Fibroblast of skin of right quadriceps (primary cell): ENCODE measurements around the gene PARD3.
A peak's percentile ranks its signal among the peaks of the same experiment; 100 is the strongest.
"Not testable (repeated sequence)": the region's sequence is repeated elsewhere in the genome, so short reads cannot be mapped to it uniquely, and the experiment has no call there.

Experiments used
- DNase-seq: peaks from one replicate; pipeline ENCODE4 v3.0.0-alpha.2; 2013

PARD3 gene

DNA sequence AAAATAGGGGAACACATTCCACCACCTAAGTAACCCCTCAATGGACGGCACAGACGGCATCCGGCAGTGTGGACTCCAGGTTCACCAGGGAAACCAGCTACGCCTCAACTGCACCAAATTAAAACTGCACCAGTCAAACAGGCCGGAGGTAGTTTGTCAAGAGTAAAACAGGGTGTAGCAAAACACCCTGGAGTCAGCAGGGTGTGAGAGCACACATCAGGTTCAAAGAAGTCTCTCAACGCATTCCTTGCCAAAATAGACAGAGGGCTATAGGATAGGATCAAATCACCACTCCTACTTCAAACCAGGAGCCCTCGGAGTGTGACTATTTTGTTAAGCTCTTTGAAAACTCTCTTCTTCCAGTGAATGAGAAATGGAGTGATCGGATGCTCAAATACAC is 135.9 kb downstream of the PARD3 start:
- DNase-seq, result no peak

DNA sequence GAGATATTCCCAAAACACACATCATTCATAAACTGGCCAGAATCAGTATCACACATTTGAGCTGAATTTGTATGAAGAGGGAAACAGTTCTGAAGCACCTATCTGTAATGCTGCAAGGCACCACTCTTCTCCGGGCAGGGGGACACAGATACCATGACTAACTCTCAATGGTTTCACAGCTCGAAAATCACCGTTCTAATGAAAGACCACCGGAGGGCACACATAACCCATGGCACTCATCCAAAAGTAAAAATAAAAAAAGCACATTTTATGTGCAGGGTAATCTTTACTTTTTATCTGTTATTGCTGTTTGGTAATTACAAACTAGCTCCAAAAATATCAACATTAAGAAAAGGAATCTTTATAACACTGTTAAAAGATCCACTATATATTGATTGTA is 137.5 kb downstream of the PARD3 start:
- no peak for DNase-seq

DNA sequence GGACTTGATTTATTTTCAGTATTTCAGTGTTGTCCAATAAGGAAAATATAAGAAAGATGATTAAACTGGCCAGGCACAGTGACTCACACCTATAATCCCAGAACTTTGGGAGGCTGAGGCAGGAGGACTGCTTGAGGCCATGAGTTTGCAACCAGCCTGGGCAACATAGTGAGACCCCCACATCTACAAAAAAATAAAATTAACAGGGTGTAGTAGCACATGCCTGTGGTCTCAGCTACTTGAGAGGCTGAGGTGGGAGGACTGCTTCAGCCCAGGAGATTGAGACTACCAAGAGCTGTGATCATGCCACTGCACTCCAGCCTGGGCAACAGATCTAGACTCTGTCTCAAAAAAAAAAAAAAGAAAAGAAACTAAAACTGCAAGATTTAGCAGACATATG is 138.0 kb downstream of the PARD3 start:
- no peak for DNase-seq

DNA sequence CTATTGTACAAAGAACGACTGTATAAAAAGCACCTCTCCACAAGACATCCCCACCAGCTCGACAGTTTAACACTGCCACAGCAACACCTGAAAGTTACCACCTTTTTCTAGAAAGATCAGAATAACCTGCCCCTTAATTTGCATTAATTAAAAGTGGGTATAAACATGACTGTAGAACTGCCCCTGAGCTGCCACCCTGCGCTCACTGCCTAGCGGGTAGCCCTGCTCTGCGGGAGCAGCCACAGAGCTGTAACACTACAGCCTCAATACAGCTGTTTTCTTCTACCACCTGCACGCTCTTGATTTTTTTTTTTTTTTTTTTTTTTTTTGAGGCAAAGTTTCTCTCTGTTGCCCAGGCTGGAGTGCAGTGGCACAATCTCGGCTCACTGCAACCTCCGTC is 140.9 kb downstream of the PARD3 start:
- no peak for DNase-seq

DNA sequence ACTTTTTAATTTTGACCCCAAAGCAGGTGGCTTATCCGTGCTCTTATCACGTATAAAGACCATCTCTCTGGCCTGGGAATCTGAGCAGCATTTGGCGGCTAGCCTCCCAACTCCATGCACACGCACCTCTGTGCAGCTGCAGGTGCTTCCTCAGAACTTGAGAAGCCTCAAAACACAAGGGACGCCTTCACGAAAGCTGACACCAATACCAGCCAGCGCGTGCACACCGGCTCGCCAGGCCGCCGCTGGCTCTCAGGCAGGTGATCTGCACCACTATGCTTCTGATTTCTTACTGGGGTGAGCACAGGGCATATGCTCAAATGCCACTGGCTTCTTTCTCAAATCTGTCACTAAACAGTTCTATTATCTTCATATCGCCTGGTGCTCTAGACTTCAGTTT is 145.0 kb downstream of the PARD3 start:
- DNase-seq, result no peak

DNA sequence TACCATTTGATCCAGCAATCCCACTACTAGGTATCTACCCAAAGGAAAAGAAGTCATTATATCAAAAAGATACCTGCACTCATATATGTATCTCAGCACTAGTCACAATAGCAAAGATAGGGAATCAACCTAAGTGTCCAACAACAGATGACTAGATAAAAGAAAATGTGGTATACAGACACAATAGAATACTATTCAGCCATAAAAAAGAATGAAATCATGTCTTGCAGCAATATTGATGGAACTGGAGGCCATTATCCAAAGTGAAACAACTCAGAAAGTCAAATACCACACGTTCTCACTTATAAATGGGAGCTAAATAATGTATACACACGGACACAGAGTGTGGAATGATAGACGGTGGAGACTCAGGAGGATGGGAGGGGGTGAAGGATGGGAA is 146.0 kb downstream of the PARD3 start:
- DNase-seq, result no peak

DNA sequence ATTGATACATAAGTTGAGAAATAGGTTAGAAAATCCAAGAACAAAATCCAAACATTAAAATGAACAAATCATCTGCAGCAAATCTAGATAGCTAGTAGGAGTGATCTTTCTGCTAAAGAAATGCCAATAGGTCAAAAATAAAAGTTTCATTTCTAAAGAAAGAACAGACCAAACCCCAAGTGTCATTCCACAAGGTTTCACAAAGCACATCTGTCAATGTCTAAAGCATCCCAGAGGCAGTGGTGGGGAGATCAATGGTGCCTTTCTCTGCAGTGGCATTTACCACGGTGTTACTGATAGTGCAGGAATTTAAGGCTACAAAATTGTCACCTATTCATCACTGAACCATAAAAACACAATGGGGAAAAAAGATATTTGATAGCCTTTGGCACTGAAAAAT is 147.9 kb downstream of the PARD3 start:
- no peak for DNase-seq

DNA sequence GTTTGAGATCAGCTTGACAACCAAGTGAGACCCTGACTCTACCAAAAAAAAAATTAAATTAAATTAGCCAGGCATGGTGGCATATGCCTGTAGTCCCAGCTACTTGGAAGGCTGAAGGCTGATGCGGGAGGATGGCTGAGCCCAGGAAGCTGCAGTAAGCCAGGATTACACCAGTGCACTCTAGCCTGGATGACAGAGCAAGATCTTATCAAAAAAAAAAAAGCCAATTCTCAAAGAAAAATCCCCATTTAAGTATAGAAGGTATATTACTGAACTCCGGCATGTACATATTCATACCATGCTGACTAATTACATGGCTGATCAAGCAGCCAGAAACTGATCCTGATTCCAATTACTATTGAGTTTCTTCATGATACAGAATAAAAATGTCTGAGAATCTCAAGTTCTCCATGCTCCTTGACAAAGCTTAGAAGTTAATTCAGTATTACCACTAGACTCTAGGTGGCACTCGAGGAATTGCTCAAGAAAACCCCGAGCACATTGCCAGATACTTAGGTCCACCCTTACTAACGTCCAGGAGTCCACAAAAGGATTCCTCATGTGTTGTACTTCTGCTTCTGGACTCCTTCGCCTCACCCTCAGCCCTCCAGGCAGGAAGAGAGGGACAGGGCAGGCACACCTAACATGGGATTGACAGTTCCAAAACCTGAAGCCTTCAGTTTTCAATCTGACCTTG is 148.9 kb downstream of the PARD3 start:
- peak; percentile 86 for DNase-seq

DNA sequence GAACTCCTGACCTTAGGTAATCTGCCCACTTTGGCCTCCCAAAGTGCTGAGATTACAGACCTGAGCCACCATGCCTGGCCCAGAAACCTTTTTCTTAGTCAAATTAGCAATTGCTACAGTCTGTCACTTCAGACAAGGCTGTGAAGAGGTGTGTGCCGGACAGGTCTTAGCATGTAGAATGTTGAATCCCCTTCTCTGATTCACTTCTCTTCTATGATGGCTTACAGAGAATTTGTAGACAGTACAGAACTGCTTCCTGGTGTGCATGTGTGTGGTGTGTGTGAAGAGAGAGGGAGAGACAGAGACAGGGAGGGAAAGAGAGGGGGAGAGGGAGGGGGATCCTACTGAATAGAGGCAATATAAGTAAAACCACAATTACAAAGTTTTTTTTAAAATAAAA is 150.4 kb downstream of the PARD3 start:
- no peak for DNase-seq

DNA sequence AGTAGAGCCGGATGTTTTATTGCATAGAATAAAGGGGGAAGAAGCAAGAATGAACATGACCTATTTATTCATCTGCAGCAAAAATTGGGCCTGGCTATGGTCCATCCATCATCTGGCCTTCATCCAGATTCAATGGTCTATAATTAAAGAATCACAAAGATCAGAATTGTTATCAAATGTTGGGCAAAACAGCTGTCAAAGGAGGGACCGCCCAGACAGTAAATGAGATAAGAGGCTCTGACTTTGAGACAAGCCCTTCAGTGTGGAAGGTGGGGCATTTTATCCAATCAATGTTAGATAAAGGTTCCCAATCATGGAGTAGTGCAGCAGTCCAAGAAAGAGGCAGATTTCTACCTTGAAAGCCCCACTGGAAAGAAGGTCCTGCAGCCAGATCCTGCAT is 153.5 kb downstream of the PARD3 start:
- DNase-seq, result no peak

DNA sequence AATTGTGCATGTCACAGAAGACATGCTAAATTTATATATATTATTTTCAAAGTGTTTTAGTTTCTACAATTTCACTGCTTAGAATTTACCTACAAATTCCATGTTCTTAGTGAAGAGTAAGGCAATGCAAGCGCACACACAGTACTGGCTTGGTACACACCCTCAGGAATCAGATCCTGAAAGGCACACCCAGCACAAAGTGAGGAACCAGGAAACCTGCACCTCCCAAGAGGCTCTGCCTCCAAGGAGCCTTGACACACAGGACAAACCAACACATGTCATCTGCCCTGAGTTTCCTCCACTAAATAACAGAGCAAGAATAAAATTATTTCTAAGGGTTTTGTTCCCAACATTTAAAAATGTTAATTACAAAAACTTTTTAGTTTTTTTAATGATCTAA is 156.2 kb downstream of the PARD3 start:
- no peak for DNase-seq

DNA sequence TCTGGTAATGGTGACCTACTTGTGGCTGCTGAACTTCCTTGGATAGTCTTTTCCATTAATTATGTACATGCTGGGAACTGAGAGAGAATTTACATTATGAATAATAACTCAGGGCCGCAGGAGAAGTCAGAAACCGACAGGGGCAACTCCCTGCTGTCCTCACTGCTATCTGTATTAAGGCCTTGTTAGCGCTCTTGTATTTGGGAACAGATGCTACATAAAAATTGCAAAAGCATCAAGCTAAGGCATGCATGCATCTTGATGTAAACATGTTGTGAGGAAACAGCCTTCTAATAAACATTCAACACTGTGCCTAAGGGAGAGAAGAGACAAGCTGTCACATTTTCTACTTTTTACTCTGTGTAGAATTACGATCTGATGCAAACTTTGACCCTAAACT is 158.4 kb downstream of the PARD3 start:
- no peak for DNase-seq

DNA sequence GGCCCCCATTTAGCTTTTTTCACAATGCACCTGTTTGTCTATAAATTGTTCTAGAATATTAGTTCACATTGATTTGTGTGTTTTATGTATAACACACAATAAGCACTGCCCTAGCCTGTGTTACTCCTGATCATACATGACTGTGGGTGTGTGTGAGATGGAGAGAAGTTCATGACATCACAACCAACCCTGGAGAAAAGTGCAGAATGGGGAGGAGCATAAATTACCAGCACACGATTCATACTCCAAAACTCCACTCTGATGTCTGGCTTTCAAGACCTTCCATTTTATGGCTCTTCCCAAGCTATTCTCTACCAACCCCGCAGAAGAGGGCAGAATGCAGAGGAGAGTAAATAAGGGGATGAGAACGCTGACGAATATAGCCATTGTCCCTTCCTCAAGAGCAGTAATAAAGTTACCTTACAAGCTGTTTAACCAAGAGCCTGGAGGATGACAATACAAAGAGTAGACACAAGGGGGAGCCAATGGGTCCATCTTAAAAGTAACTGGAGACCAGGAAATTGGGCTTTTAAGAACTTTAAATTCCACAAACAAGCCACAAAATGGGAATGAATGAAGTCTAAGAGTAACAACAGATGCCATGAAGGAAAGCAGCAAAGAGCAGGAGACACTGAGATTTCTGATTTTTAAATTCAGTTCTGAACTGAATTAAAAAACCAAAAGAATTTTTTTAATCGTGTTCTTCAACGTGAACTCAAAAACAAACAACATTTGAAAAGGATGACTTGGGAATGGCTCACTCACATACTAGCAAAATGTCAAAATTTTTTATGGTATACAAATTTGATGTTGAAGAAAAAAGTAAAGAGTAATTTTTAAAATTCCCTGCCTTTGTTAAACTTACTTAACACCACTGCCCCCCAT is 159.6 kb downstream of the PARD3 start:
- DNase-seq, result peak; percentile 68

DNA sequence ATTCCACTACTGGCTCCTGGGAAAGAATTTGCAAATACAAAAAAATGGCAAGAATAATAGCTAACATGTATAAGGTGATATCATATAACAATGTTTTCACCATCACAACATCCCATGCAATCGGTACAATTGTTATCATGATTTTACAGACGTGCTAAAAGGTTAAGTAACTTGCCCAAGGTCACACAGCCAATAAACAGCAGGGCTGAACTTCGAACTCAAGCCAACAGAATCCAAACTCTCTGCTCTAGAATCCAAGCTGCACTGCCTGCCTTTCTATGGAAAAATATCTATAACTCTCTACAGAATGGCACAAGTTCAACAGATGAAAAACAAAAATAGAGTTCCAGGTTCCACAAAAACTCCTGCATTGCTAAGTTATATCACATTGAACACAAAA is 160.9 kb downstream of the PARD3 start:
- DNase-seq, result no peak

DNA sequence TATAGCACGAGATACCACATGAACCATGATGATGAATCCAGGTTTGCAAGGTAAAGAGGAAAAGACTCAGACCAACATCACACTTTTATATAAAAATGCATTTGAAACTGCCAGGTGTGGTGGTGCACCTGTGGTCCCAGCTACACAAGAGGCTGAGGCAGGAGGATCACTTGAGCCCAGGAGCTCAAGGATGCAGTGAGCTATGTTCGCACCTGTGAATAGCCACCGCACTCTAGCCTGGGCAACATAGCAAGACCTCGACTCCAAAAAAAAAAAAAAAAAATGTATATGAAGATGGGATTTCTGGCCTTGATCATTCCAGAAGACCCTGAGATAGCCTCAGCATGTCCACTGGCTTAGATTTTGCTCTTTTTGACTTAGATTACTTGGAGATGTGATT is 161.6 kb downstream of the PARD3 start:
- no peak for DNase-seq

DNA sequence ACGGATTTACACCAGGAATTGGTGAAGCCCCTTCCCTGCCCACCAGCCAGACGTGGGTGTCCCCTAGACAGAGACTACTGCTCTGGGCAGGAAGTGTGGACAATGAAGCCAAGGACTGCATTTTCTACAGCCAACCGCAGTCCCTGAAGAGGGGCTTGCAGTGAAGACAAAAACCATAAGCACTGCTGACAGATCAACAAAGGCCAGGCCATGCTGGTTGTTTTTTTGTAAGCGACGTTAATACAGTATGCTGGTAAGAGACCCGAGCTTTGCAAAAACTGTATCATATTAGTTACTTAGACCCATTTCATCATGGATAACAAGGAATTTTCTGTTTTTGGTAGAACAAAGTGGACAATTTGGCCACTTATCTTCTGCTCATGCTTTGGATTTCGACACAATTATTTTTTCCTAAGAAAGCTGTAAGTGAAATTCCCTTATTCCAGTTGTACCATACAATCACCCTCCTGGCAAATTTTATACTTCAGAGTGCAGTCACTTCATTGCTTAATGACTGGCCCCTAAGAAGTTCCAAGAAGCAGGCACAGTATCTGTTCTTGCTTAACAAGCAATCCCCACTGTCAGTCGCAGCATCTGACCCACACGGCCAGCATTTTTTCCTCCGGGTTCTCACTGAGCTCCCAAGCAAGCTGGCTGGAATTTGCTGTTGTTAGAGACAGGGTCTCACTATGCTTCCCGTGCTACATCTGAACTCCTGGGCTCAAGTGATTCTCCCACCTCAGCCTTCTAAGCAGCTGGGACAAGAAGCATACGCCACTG is 163.5 kb downstream of the PARD3 start:
- no peak for DNase-seq

DNA sequence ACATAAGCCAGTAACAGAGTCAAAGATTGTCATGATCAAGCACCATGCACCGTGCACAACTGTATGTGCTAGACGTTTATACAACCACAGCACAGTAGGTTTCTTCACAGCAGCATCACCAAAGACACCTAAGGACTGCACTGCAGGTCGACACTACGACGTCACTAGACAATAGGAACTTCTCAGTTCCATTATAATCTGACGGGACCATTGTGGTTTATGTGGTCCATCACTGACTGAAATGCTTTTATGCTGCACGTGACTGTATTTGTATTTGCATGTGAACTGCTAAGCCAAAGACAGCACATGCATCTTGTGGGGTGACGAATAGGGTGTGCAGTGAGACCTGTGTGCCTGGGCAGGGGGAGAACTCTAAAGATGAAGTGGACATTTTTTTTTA is 164.9 kb downstream of the PARD3 start:
- no peak for DNase-seq

DNA sequence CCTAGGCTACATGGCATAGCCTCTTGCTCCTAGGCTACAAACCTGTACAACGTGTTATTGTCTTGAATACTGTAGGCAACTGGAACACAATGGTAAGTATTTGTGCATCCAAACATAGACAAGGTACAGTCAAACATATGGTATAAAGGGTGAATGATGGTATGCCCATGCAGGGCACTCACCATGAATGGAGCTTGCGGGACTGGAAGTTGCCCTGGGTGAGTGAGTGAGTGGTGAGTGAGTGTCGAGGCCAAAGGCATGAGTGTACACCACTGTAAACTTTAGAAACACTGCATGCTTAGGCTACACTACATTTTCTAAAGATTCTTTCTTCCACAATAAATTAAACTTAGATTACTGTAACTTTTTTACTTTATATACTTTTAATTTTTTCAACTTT is 165.7 kb downstream of the PARD3 start:
- no peak for DNase-seq

DNA sequence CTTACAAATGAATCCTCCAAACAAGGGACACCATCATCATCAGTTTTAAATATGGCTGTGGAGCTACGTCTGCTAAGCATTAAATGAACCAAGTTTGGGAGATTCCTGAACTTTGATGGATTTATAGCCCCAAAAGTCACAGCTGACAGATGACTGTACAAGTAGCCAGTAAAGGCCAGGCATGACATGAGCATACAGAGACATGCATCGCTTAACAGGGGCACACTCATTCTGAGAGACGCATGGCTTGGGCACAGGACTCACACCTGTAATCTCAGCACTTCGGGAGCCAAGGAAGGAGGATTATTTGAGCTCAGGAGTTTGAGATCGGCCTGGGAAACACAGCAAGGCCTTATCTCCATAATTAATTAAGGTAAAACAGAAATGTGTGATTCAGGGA is 166.2 kb downstream of the PARD3 start:
- DNase-seq, result no peak

DNA sequence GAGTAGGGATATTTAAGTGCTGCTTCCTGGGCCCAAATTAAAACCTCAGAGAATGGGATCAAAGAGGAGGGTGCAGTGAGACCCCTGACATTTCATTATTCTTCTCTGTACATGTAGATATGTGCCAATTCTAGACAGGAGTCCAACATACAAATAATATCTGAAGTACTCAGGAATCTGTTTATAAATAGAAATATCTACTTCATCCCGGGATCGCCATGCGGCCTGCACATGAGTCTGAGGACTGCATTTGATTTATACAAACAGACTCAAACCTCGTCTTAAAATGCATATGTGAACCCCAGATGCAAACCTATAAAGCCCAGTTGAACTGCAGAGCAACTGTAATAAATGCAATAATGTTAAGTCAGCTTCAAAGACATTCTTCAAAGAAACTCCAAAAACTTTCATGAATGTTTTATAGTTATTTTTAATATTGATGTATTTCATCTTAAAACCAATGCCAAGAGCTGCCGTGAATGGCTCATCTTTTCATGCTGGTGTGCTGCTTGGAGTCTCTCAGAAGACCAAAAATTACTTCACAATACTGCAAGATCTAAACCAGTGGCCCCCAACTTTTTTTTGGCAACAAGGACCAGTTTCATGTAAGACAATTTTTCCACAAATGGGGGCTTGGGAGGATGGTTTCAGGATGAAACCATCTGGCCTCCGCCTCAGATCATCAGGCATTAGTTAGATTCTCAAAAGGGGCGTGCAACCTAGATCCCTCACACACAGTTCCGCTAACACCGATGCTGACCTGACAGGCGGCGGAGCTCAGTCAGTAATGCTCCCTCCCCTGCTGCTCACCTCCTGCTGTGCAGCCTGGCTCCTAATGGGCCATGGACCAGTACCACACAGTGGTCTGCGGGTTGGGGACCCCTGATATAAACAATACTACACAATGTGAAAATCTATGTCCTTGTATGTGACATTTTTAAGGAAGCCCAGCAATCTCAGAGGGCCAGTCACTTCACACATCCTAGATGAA is 166.9 kb downstream of the PARD3 start:
- DNase-seq, result no peak

DNA sequence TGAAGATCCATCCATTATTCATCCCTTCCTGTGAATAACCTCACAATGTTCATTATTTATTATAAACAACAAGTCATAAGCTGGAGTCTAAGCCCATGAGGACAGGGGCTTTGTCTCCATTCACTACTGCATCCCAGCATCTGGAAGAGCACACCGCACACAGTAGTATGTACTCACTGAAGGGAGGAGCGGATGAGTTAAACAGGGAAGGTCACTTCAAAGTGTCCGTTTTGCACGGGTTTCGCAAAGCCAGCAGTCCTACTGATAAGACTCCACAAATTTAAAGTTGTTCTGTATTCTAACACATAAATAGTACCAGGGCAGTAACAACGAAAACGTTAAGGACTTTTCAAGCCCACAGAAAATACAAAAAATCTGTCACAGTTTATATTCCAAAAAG is 167.9 kb downstream of the PARD3 start:
- DNase-seq, result no peak

DNA sequence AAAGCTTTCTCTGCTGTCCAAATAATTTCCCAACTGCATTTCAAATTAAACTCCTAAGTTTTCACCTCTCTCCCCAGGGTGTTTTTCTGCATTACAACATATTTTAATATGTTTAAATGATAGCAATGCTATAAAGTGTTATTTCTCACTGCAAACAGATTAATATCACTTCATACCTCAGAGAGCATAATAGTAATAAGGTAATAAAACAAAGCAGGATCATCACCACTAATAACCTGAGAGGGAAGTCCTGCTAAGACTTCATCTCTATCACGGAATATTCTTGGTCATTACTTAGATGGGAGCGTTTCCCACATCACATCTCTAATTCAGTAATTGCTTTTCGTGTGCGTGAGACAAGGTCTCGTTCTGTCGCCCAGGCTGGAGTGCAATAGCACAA is 168.8 kb downstream of the PARD3 start:
- no peak for DNase-seq

DNA sequence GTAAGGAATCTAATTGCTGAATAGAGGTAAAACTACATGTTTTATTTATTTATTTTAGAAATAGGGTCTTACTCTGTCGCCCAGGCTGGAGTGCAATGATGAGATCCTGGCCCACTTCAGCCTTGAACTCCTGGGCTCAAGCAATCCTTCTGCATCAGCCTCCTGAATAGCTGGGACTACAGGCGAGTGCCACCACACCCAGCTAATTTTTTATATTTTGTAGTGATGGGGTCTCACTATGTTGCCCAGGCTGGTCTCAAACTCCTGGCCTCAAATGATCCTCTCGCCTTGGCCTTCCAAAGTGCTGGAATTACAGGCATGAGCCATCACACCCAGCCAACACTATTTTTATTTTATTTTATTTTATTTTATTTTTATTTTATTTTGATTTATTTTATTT is 170.3 kb downstream of the PARD3 start:
- not testable (repeated sequence) for DNase-seq
